Fibroblast of upper back skin (primary cell): Measurements from ENCODE around the gene NRXN3.

ENCODE experiments used
- DNase-seq: peaks from one replicate; pipeline ENCODE4 v3.0.0-alpha.2; 2013

The NRXN3 gene

DNA sequence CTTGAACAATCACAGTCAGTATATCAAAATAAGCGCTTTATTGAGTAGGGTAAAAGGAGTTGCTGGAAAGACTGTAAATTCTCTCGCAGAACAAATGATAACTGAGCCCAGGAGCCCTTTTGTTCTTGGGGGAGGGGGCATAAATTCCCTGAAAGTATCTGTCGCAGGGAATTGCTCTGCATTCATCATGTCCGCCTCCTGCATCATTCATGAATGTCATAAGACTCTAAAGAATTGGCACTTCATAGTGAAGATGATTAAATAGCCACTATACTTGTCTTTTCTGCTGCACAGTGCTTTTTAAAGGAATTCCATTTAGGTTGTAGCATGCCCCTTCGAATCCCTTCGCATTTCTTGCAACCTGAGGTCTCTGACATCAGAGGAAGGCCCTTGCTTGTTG, 1278.8 kb downstream of the NRXN3 start:
- no peak for DNase-seq

DNA sequence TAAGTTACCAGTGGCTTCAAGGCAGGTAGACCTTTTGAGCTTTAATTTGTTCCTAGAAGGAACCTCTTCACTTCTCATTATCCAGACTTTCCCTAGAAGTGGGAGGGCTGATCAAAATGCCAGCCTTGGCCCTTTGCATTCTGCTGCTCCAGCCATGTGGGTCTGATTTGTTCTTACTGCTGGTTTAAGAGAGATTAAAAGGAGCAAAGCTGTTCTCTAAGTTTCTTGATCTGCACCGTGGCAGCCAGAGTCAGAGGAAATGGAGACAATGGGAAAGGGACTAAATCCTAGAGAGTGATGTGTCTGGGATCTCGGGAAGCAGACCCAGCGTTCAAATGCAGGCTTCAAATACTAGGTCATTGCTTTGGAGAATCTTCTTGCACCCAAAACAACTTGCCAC, 1281.4 kb downstream of the NRXN3 start:
- no peak for DNase-seq

DNA sequence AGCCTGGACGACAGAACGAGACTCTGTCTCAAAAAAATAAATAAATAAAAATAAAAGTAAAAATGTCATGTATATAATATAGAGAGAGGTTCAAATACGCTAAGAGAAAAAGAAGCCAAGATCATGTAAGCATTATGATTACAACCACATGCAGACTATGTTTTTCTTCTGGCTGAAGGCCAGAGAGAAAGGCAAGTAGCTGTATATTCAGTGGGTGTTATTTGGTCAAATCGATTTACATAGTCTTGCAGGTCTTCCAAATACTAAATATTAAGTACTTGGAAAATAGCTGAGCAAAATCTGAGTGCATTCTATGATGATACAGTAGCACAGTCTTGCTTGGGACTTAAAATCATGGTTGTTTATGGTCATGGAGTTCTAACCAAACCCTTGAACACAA, 1283.1 kb downstream of the NRXN3 start:
- peak; percentile 19 for DNase-seq

DNA sequence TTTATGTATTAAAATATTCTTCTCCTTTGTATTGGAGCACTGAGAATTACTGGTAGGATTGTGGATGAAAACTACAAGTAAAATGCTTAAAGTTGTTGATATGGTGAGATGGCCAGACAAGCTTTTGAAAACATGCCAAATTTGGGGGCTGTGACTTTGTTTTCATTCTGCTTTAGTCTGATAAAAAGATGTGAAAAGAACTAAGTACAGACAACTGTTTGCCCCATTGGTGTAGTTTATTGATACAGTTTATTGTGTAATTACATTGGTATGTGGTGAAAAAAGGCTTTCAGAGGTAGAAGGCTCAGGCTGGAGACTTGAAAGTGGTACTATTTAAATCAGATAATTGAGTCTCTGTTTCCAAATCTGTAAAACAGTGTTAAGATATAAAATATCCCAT, 1294.3 kb downstream of the NRXN3 start:
- DNase-seq, result no peak

DNA sequence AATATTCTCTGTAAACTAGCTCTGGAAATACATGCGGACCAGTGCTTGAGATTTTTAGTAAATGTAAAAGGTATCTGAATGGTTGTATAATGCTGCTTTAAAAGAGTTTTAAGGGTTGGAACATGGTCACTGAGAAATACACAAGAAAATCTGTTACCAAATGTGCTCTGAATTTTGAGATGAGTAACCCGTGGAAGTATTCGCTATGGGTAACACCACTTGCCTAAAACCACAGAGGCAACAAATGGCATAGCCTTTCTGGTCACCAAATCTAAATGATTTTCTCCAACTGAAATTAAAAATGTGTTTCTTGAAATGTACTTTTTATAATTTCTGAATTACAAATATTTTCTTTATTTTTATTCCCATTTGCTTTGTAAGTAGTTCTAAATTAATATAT, 1295.5 kb downstream of the NRXN3 start:
- no peak for DNase-seq

DNA sequence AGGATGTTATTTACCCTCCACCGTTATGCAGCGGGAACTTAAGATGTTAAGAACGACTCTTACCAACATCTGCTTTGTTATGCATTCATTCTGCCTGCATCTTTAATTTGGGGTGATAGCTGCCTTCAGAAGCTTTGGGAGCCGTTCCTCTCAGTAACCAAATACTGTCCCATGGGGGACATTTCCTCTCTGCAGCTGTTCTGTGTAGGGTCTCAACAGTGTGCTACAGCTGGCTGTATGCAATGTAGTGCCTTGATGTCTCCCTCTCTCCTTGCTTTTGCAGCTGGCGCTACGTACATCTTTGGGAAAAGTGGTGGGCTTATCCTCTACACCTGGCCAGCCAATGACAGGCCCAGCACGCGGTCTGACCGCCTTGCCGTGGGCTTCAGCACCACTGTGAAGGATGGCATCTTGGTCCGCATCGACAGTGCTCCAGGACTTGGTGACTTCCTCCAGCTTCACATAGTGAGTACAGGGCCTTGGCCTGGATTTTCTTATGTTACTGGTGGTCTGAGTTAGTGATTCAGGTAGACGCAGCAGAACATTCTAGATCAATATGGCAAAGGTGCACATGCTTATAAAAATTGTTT, 1296.9 kb downstream of the NRXN3 start:
- no peak for DNase-seq

DNA sequence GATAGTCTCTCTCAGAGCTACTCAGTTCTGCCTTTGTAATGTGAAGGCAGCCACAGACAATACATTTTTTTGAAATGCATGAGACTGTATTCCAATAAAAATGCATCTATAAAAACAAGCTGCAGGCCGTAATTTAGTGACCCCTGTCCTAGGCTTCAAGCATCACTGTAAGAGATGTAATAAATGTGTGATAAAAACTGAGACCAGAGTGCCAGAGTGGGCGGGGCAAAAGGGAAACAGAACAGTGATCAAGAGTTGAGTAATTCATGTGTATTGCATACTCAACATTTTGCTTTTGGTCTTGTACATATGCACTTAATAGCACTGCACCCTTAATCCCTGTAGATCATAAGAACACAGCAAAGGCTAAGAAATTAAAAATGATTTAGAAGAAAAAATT, 1297.7 kb downstream of the NRXN3 start:
- DNase-seq, result no peak

DNA sequence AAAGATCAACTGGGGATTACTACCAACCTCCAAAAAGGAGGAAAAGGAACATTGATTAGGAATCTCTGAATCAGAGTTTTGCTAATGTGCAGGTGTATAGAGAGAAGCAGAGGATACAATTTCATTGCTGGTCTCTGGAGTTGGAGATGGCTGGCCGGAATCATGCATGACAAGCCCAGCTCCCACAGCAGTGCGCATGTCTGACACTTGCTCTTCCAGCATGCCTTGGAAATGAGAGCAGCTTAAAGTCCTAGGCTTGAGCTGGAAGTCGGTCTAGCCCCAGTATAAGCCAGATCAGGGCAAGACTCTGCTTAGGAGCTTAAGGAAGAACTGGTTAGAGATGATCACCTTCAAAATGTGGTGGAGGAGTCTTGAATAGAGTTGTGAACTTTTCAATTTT, 1298.3 kb downstream of the NRXN3 start:
- no peak for DNase-seq

DNA sequence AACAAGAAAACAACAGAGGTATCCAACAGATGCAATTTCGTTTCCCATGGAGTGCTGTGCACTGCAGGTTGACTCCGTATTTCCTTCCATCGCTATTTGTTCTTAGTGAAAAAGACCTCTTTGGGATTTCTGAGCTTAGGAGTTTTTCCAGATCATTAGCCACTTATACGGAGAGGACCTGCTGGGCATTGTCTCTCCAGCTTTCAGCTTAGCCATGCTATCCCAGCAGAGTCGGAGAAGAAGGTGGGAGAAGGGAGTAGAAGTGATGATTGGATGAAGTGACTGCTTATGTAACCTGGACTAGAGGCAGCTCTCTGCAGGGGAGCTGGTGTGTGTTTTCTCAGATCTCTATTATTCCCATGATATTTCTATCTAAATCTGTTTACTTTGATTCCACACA, 1303.5 kb downstream of the NRXN3 start:
- no peak for DNase-seq

DNA sequence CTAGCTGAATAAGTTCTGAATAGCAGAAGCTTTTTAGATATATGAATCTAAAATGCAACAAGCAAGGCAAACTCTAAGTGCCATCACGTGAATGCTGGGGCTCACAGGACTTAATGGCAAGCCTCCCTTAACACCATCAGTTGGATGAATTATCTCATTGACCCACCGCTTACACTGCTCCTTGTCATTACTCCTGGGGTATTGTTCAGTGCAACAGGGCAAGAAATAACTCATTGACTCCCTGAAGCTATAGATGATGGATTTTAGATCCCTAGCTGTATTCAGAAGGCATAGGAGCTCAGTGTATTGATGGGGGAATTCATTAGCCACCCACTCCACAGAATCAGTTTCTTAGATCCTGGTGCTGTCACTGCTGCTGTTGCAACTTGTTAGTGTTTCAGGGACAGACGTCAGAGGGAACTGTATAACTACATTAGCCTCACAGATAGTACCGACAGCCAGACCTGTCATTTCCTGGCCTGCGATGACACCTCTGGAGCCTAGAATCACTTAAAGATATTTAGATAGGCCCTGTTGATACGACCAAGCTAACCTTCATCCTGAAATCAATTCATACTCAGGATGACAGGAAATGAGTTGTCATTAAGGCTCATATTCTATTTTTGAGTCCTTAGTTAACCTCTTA, 1305.8 kb downstream of the NRXN3 start:
- no peak for DNase-seq

DNA sequence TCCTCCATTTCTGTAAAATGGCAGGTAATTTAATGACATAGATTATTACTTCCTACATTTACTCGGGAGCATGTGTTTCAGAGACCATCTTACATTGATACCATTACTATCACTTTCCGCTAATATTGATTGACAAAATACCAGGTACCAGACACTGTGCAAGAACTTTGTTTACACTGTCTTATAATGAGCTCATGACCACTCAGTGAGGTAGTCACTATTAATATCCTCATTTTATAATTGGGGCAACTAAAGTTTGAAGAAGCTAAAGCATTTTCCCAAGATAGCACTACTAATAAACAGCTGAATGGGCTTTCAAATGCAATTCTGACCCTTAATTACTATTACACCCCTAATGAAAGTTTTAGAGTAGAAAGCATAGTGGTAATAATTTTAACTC, 1306.4 kb downstream of the NRXN3 start:
- no peak for DNase-seq

DNA sequence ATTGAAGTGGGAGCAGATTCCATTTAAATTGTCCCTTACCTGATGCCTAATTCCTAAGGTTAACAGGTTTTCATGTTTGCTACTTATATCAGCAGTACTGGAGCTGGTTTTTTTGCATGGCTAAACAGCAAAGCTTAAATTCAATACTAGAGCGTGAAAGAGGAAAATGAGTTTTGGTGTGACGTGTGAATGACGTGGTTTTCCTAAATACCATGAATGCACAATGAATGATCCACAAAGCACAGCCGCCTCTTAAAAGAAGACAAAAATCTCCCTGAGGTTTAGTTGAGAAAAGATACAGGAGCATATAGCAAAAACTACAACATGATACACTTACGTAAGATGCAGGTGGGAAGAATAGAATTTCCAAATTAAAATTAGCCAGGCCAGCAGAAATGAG, 1310.0 kb downstream of the NRXN3 start:
- DNase-seq, result no peak

DNA sequence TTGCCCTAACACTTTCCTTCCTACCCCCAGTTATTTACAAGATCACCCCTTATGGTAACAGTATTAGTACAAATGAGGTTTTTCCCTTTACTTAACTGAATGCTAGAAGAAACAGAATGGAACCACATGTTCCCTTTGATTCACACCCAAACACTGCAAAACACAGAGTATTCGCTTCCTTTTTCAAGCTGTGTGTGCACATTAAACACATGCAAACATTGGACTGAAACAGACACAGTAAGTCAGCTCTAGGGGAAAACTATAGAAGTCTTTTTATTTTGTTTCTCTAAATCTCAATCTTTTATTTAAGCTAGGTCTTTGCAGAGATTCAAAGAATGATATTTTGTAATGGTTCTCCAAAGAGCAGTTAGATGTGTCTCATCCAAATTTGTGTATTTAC, 1312.7 kb downstream of the NRXN3 start:
- DNase-seq, result no peak

DNA sequence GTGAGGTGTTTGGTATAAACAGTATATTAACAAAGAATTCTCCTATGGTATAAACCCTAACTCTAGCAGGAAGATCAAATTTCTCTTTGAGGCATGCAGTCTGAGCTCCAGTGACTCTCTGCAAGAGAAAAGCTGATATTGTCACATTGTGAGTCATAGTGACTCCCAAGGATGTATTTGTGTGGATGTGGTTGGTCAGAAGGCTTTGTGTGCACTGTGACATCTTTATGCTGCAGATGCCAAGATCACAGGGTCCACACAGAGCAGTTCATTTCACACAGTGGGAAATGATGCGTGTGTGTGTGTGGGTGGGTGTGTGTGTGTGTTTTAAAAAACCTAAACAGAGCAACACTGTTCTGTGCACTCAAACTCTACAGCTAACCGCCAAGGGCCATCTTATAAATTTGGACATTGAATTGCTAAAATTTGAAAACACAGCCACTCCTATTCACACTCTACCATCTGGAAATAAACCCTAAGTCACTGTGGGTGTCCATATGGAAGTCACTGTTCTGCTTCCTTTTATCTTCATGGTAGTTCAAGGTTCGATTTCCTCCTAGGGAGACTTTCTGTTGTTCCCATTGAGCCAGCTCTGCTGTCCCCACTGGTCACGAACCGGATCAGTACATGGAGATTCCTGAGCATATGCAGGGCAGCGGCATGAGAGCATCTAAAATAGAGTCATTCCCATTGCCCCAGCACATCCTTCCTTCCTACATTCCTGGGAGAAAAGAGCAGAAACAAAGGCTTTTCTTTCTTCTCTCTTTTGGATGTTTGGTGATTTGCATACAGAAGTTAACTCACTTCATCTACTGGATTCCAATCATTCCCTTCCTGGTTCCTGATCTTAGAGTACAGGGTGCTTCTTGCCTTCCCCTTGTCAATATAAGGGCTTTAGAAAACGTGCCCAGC, 1313.6 kb downstream of the NRXN3 start:
- peak; percentile 58 for DNase-seq

DNA sequence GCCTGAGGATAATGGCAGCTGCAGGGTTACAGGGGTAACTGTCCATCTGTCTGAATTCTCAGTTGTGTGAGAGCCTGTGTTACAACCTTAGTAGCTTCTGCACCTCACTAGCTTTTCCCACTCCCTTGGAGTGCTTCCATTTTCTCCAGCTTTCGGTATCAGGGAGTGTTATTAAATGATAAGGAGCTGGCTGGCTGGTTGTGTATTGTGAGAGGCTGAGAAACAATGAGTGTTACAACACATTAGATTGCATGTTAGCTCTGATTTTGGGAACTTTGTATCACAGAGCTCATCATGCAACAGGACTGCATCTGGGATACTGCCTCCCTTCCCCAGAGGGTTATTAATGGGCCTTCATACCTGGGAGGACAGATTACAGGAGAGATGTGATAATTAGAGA, 1317.5 kb downstream of the NRXN3 start:
- DNase-seq, result no peak

DNA sequence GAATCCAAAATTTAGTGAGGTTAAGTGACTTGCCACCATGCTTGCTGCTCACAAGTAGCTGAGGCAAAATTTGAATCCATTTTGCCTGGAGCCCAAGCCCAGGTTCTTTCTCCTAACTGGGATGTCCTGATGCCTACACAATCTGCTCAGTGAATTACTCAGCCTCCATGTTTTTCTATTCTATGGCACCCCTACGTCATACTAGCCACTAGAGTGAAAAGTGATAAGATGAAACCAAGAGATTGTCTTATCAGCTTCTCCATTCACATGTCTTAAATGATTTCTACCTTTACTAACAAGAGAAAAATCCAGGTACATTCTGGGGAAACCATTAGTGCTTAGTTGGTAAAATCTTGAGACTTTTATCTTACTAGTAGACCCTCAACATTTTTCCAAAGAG, 1321.0 kb downstream of the NRXN3 start:
- no peak for DNase-seq

DNA sequence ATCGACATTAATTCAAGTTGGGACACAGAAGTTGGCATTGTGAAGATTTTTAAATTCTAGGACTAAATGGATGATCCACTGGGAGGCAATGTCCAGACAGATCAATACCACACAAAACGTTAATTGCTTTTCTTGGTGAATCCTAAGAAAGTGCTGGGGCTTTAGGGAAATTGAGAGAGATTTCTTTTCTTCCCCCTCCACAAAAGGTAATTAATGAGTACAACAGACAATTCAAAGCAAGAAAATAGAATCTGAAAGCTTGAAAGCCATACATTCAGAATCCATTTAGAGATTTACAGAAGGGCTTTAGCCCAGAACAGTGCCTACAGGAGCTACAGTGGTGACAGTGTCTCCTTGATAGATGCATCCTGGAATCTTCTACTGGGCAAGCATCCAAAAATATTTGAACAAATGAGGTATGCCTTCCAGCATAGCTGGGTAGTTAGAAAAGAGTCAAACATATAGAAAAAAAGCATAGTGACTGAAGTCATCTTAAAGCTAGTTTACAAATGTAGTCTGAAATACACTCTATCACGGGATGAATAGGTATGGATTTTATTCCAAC, 1323.0 kb downstream of the NRXN3 start:
- peak; percentile 40 for DNase-seq

DNA sequence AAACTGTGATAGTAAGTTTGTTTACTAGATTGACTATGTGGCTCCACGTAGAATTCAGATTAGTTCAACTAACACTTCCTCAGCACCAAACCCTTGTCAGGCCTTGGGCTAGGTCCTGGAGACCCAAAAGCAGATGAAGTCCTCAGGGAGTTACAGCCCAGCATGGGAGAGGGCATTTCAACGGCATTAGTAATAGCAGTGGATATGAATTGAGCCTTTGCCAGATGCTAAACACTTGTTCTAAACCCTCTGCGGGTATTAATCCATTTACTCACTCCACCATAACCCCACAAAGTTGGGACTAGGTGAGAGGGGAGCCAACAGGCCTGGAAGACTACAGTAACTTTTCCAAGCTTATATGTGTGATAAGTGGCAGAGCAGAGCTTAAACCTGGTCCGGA, 1326.5 kb downstream of the NRXN3 start:
- no peak for DNase-seq

DNA sequence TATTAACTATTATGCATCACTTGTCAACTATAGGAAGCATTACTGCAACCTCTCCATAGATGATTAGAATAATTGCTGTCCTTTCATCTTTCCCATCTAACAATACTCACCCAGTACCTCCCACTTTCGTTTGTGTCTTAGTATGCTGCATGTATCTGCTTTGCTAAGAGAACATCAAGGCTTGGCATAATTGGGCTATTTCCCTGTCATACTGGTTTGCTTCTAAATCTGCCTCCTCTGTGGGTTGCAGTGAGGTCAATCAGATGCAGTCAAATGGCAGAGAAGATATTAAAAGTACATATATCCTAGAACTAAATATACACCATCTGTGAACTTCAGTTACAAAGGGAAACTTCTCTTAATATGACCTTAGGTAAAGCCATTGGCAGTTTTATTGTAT, 1330.3 kb downstream of the NRXN3 start:
- DNase-seq, result no peak

DNA sequence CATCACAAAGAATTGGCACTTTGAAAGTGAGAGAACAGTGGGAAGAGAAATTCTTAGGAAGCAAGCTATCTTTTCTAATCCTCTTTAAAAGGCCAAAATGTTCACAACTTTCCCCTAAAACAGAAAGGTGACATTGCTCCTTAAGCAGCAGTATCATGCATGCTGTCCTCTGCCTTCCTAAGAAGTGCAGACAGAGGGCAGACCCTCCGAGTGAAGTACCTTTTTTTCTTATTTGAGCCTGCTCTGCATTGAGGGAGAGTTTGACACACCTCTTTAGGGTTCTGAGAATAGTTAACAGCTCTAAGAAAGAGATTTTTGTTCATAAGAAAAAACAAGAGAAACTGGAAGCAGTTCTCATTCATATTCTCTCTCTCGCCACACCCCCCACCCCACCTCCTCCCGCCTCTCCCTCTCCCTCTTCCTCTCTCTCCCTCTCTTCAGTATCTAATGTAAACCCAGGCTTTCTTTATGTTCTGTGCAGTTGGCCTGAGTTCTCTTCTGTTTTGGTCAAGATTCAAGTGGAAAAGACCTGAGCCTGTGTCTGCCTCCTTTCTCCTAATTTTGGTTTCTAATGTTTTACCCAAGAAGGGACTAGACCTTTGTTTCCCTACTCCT, 1332.1 kb downstream of the NRXN3 start:
- DNase-seq, result no peak

DNA sequence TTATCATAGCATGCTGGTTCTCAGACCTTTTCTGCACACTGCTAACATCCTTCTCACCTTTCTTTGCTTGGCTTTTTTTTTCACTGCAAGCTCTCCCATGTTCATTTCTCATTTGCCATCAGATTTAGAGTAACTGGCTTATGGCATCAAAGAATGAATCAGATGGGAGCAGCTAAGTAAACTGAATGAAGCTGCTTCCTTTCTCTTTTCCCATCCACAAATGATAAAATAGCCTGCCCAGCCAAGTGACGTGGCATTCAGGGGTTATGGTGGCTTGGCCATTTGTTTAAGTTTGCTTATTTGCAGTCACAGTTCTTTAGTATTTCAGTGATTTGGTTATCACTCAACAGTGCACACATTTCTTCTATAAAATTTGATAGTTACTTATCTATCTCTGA, 1332.6 kb downstream of the NRXN3 start:
- DNase-seq, result no peak

DNA sequence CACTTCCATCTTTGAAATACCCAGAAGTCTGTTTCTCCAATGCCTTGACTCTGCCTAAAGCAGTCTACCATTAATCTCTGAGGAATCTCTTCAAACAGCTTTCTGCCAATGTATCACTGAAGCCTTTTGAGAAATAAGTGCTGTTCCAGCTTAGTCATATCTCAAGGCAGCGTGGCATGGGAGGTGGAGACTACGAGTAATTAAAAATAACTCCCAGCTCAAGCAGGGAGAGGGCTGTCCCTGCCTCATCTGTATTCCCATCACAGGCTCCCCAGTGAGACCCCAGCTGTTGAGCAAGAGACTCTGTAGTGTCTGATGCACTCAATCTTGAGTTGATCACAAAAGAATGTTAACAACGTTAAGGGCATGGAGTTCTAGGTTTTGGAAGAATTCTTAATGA, 1340.5 kb downstream of the NRXN3 start:
- DNase-seq, result peak; percentile 91

DNA sequence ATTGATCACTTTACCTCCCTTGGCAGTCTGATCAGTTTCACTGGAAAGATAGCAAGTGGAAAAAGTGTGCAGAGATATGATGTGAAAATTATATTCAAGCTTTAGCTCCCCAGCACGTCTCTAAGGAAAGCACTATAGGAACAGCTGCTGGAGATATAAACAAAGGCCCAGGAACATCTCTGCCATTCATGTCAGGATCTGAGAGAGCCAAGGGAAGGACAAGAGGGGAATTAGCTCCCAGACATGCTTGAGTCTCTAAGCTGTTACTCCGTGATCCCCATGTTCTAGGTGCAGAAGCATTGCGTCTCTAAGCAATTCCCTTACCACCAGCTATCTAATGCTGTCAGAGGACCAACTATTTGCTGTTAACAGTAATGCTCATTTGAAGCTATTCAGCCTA, 1341.0 kb downstream of the NRXN3 start:
- peak; percentile 5 for DNase-seq
